Stomach smooth muscle (tissue), 2 donors: Measurements from ENCODE around the gene CDK11A.

ENCODE experiments used
- H3K27ac ChIP-seq: one replicate; pipeline ENCODE4 v1.7.0; 2013; ENCODE audit warnings: mild to moderate bottlenecking, low read length, inconsistent platforms
- H3K27me3 ChIP-seq, 2 donors: one replicate each; pipeline ENCODE4 v1.7.0; 2013; ENCODE audit warnings: low read length in 2 of 2; ENCODE audit not compliant: insufficient read depth in 2 of 2, control insufficient read depth in 1 of 2
- H3K36me3 ChIP-seq, 2 donors: one replicate each; pipeline ENCODE4 v1.7.0; 2013; ENCODE audit warnings: low read length in 2 of 2; ENCODE audit not compliant: control insufficient read depth in 2 of 2, insufficient read depth in 2 of 2
- H3K4me1 ChIP-seq: one replicate; pipeline ENCODE4 v1.7.0; 2013; ENCODE audit warnings: low read length; ENCODE audit not compliant: control insufficient read depth, insufficient read depth
- H3K4me3 ChIP-seq, 2 donors: one replicate each; pipeline ENCODE4 v1.7.0; 2013; ENCODE audit warnings: low read length in 2 of 2
- H3K9ac ChIP-seq, 2 donors: one replicate each; pipeline ENCODE4 v1.7.0; 2013; ENCODE audit warnings: low read length in 2 of 2, mild to moderate bottlenecking in 1 of 2
- H3K9me3 ChIP-seq, 2 donors: one replicate each; pipeline ENCODE4 v1.7.0; 2013; ENCODE audit warnings: low read length in 2 of 2; ENCODE audit not compliant: control insufficient read depth in 2 of 2
- donor health status: healthy.
- donor health status: Pancreatic carcinoma.

CDK11A gene

DNA sequence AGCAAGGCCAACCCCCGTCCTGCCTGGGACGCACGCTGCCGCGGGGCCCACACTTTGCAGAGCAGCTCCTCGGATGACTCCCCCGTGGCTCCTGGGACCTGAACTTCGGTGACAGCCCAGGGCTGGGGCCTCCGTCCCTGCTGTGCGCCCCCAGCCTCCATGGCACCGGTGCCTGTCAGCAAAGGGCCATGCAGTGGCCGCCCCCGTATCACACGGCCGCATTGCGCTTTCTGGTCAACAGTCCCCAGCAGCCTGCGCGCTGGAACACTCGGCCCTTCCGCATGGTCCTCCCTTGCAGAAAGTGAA, 36.1 kb upstream of the CDK11A start:
- no peaks in the 10 kb centered on the region for H3K27me3 ChIP-seq
- H3K9me3 ChIP-seq, result no peaks in the 10 kb centered on the region
- H3K27ac ChIP-seq, result no peak overlapping the region
- no peak overlapping the region for H3K9ac ChIP-seq
- H3K4me1 ChIP-seq, result peaks cover 5% of the 10 kb centered on the region
- H3K4me3 ChIP-seq, result no peak overlapping the region
- peaks cover 42 to 43% of the 10 kb centered on the region in 2 donors for H3K36me3 ChIP-seq

DNA sequence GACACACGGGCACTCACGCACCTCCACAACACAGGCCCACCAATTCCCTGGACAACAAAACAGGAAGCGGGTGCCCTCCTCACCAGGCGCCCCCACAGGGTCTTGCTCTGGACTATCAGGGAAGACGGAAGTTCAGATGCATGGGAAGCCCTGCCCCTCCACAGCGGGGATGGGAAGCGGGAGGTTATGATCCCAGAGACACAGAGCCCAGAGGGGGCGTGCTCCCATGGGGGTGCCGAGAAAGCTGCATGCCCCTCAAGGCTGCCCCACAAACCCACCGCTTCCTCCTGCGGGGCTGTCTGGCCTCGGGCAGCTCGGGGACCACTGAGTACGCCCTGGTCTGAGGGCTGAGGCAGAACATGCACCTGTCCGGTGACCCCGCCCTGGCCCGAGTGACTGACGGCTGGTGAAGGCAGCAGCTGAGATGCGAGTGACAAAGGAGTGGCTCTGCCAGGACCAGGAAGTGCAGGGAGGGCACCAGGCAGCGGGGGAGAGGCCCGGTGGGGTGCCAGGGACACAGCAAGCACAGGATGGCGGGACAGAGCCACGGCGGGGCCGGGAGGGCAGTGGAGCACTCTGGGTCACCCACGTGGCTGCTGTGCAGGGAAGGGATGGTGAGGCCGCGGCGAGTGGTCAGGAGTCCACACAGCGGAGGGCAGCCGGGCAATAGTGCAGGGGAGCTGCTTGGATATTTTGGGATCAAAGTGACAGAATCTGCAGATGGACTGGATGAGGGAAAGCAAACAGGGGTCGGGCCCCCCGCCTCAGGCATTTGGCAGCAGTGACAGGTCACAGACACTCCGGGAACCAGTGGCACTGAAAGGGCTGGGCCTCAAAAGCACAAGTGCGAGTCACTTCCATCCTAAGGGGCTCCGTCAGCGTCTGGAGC, 35.5 kb upstream of the CDK11A start:
- Histone ChIP-seq H3K27ac (no peak overlapping the region), H3K36me3 (peaks cover 39 to 41% of the 10 kb centered on the region in 2 donors), H3K9me3 (no peaks in the 10 kb centered on the region), H3K4me3 (no peak overlapping the region), H3K9ac (no peak overlapping the region), H3K27me3 (no peaks in the 10 kb centered on the region), H3K4me1 (peaks cover 5% of the 10 kb centered on the region)

DNA sequence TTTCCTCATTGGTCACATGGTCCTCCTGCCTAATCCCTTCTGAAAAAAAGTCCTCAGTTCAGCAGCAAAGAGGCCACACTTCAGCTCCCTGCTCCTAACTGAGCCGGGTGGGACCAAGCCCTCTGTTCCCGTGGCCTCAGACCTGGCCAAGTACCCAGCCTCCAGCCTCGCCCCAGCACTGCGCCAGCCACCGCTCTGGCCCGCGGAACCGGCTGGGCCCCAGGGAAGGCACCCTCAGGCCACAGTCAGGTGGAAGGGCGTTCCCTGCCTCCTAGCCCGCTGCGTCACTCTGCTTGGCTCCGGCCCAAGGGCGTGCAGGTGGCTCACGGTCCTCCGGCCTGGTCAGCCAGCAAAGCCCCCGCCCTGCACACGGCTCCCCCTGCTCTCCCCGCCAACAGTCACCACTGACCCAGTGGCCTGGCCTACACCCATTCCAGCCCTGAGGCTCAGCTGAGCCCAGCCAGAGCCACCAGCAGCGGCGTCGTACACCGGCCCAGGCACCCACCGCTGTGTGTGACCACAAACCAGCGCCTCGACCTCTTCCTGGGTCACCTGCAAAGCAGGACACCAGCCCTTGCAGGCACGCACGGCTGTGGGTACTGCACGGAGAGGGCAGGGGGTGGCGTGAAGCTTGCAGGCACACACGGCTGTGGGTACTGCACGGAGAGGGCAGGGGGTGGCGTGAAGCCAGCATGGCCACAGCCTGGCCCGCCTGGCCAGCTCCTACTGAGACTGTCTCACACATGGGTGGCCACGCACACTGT, 34.7 kb upstream of the CDK11A start:
- no peak overlapping the region for H3K9ac ChIP-seq
- peaks cover 5% of the 10 kb centered on the region for H3K4me1 ChIP-seq
- peaks cover 42% of the 10 kb centered on the region in 2 donors for H3K36me3 ChIP-seq
- no peak overlapping the region for H3K4me3 ChIP-seq
- no peaks in the 10 kb centered on the region for H3K27me3 ChIP-seq
- H3K9me3 ChIP-seq, result no peaks in the 10 kb centered on the region
- no peak overlapping the region for H3K27ac ChIP-seq

DNA sequence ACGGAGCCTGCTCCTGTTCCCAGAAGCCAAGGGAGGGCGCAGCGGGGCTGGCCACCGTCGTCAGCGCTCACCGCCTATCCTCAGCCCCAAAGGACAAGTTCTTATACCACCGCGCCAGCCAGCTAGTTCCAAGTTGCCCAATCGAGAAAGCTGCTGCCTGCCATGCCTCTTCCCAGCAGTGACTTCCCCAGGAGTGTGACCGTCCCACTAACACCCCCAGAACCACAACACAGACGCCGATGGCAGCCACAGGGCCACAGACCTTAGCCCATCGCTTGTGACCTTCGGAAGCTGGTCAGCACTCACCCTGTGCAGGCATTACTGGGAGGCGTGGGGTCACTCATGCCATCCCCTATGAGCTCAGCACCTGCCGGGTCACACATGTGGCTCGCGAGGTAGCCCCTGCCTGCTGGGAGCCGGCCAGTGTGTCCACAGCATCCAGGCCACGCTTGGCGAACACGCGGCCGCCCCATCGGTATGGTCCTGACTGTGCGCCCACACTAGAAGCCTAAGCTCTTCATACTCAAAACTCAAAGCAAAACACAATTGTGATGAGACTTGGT, 34.0 kb upstream of the CDK11A start:
- no peak overlapping the region for H3K27ac ChIP-seq
- peaks cover 5% of the 10 kb centered on the region for H3K4me1 ChIP-seq
- peaks cover 44 to 45% of the 10 kb centered on the region in 2 donors for H3K36me3 ChIP-seq
- H3K9ac ChIP-seq, result no peak overlapping the region
- H3K9me3 ChIP-seq, result no peaks in the 10 kb centered on the region
- H3K27me3 ChIP-seq, result no peaks in the 10 kb centered on the region
- H3K4me3 ChIP-seq, result no peak overlapping the region

DNA sequence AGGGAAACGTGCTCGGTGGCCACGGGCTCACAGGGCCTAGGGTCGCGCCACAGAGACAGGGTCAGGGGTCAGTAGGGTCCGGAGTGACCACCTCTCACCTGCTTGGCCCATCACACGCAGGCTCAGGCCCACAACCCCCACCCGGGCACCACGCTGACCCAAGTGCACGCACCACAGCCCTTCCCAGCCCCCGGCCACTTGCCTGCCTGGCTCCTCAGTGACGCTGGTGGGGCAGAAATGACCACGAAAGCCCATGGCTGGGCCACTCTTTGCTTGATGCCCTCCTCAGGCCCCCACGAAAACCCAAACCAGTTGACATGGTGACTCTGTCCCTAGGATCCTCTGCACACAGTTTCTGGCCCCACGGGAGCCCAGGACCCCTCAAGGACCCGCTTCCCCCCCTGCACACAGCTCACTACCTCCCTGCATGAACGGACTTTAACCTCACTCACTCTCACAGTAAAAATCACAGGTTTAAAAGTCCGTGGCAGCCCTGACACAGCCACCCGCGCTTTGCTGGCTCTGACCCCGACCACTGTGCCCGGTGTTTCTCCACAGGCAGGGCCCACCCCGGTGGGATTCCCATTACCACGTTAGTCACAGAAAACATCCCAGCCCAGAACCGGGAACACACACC, 33.4 kb upstream of the CDK11A start:
- Histone ChIP-seq H3K27me3 (no peaks in the 10 kb centered on the region), H3K36me3 (peaks cover 44 to 45% of the 10 kb centered on the region in 2 donors), H3K4me1 (peaks cover 5% of the 10 kb centered on the region), H3K27ac (no peak overlapping the region), H3K9me3 (no peaks in the 10 kb centered on the region), H3K9ac (no peak overlapping the region), H3K4me3 (no peak overlapping the region)

DNA sequence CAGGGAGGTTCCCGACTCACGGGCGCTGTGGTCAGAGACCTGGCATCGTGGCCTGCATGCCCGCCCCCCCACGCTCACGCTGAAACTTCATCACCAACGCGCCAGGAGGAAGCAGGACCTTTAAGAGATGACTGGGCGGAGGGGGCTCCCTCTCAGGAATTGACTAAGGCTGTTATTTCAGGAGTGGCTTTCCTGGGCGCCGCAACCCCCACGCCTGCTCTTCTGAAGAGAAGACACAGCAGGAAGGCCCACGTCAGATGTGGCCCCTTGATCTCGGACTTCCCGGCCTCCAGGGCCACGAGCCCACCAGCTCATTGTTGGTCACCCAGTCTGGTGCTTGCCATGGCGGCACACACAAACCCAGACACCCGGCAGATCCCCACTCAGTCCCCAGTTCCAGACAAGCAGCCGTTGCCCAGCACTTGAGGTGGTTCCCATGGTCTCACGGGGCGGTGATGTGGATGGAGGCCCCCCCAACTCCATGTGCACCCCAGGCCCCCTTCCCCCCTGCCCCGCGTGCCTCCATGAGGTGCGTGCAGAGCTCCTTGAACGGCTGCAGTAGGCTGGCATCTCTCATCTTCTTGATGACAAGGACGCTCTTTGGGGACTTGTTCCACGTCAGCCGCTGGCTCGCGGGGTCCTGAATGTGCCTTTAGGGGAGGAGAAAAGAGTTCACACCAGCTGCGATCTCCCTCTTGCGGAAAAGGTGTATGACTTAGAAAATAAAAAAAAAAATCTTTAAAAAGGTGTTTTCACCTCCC, 32.7 kb upstream of the CDK11A start:
- Histone ChIP-seq H3K9me3 (no peaks in the 10 kb centered on the region), H3K4me1 (peaks cover 5% of the 10 kb centered on the region), H3K27me3 (no peaks in the 10 kb centered on the region), H3K36me3 (peaks cover 42 to 43% of the 10 kb centered on the region in 2 donors), H3K9ac (no peak overlapping the region), H3K27ac (no peak overlapping the region), H3K4me3 (no peak overlapping the region)

DNA sequence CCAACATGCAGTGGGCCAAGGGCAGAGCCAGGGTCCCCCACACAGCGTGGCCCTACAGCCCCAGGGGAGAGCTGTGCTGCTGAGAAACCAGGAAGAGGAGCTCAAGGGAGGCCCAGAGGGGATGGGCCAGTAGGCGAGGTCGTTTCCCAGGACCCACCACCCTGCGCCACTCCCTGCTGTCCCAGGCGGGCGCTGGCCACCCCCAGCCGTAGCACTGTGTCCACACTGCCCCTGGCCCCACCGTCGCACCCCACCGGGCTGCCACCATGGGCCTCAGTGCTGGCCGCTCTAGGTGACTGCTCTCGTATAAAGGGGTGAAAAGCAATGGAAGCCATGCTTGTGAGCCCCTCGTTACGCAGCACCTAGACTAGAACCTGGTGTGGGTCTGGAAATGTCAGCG, 31.7 kb upstream of the CDK11A start:
- Histone ChIP-seq H3K36me3 (peaks cover 33 to 35% of the 10 kb centered on the region in 2 donors), H3K27ac (no peak overlapping the region), H3K4me3 (no peak overlapping the region)

DNA sequence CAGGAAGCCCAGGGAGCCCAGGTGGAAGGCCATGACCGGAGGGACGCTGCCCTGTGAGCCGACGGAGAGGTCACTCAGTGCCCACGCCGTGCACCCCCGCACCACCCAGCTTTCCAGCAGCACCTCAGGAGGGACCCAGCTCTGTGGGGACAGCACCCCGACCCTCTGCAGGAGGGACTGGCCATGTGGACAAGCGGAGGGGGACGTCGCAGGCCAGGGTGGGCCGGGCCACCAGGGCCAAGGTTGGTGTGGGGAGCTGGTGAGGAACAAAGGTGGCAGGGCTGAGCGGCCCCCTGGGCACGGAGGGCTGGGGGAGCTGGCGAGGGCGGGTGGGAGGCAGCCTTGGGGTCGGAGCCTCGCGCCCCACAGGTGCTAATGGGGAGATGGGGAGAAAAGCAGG, 31.3 kb upstream of the CDK11A start:
- H3K4me1 ChIP-seq, result peaks cover 5% of the 10 kb centered on the region
- no peaks in the 10 kb centered on the region for H3K27me3 ChIP-seq
- H3K27ac ChIP-seq, result no peak overlapping the region
- no peaks in the 10 kb centered on the region for H3K9me3 ChIP-seq
- no peak overlapping the region for H3K4me3 ChIP-seq
- H3K9ac ChIP-seq, result no peak overlapping the region
- H3K36me3 ChIP-seq, result peaks cover 29 to 31% of the 10 kb centered on the region in 2 donors

More for the DNA sequence above, 31.7 kb upstream of the CDK11A start:
- Histone ChIP-seq H3K9me3 (no peaks in the 10 kb centered on the region), H3K9ac (no peak overlapping the region), H3K4me1 (peaks cover 5% of the 10 kb centered on the region), H3K27me3 (no peaks in the 10 kb centered on the region)

DNA sequence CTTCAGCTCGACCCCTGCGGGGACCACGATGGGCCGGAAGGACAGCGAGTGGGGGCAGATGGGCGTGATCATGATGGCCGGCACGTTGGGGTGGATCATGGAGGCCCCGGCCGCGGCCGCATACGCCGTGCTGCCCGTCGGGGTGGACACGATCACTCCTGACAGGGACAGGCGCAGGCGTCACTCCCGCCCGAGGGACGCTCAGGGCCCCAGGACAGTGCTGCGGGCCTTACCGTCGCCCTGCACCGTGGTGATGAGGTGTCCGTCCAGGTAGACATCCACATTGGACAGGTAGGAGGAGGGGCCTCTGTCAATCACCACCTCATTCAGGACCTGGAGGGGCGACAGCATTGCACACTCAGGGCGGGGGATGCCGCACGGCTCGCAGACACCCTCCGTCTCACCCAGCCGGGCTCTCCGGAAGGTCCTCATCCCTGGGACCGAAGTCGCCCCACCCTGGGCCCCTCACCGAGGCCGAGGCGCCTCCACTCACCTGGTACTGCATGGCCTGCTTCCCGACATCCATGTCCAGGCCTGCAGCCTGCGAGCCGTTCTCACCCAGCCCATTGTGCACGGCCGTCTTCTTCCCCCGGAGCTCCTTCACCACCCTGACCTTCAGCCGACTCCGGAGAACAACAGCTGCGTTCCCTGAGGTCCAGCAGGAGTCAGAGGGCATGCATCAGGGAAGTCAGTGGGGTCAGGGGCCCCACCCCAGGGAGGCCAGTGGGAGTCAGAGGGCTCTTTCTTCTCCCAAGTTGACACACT, 30.1 kb upstream of the CDK11A start:
- Histone ChIP-seq H3K4me3 (no peak overlapping the region), H3K9ac (no peak overlapping the region), H3K9me3 (no peaks in the 10 kb centered on the region), H3K36me3 (peaks cover 24 to 26% of the 10 kb centered on the region in 2 donors), H3K27ac (no peak overlapping the region), H3K4me1 (peaks cover 1% of the 10 kb centered on the region), H3K27me3 (no peaks in the 10 kb centered on the region)
